Measurements from ENCODE around the gene MACC1. TPM values are rescaled to one million over a fixed set of nuclear protein-coding genes. Genes with fewer than 3 reads are reported as not detected.
A peak's percentile ranks its signal among the peaks of the same experiment; 100 is the strongest.

The MACC1 gene
- total and polyA plus RNA-seq, 2 donors (not counting 3 experiments of a cell fraction or from before 2014, with no cell fraction given): not detected

DNA sequence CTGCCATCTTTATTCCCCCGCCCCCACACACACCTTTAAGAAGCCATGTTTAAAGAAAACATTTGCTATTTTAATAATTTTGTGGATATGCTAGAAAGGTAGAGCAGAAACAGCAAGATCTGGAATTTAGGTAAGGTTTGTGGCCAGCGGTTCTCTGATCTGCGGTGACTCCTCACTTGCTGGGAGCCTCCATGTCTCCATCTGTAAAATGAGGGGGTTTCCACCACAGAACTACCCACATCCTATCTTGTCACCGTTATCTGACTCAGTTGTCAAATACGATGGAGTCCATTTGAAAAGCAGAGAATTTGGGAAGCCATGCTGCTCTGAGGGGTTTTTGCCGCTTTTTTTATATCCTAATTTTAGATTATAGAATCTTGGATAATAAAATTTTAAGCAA is 23.3 kb downstream of the MACC1 start:
- intact Hi-C loops (cut with micrococcal nuclease): no loop called here
- peak; percentile 37 for FAIRE-seq
- Histone ChIP-seq H3K9me3 (replicated peaks; ENCODE audit: control insufficient read depth, insufficient read depth, low read length) (no peaks in the 10 kb centered on the region), H3K4me1 (ENCODE audit: control insufficient read depth, extremely low read depth, insufficient read depth, low read length) (no peaks in the 10 kb centered on the region), H3K79me2 (ENCODE audit: control insufficient read depth, insufficient read depth, low read length) (no peaks in the 10 kb centered on the region), H3K27ac (ENCODE audit: insufficient read depth, low read depth, low read length) (no peak overlapping the region), H2AFZ (ENCODE audit: low read depth, low read length) (no peak overlapping the region), H3K9ac (replicated peaks; ENCODE audit: extremely low read depth, insufficient read depth, low read length) (no peak overlapping the region), H3K4me2 (ENCODE audit: insufficient read depth, low read length) (no peak overlapping the region), H4K20me1 (replicated peaks; ENCODE audit: control insufficient read depth, extremely low read depth, insufficient read depth, low read length) (no peaks in the 10 kb centered on the region), H3K4me3 (replicated peaks in 1 of 3; ENCODE audit: insufficient read depth in 1 of 3, low read depth in 1 of 3, low read length in 3 of 3) (no peak overlapping the region), H3K9me1 (replicated peaks; ENCODE audit: control insufficient read depth, extremely low read depth, insufficient read depth, low read length) (no peaks in the 10 kb centered on the region), H3K36me3 (ENCODE audit: control insufficient read depth in 2 of 2, extremely low read depth in 1 of 2, insufficient read depth in 2 of 2, low read length in 2 of 2) (no peaks in the 10 kb centered on the region), H3K27me3 (ENCODE audit: control insufficient read depth in 2 of 2, insufficient read depth in 2 of 2, low read length in 2 of 2) (no peaks in the 10 kb centered on the region)
- BruUV-seq (replicated peaks): no TSS peak
- CTCF ChIA-PET: interaction anchor here (0.7 to 1.3 kb wide), 2 partner anchors 36 to 480 kb away, joined by 3 read pairs; no protein-coding TSS in a partner anchor
- no peak for DNase-seq (ENCODE audit: low read depth, low spot score)
- POLR2A ChIA-PET: no interaction called here
- dilution Hi-C loops (cut with MboI; ENCODE audit: extremely low pct_ligation_motif_present, low sequenced_read_pairs): no loop called here
- no peak for TF ChIP-seq EZH2 (IDR thresholded peaks at IDR 0.05; ENCODE audit: borderline replicate concordance, low read depth, low read length, severe bottlenecking)
- no peak for TF ChIP-seq GATA2 (IDR thresholded peaks at IDR 0.05; ENCODE audit: insufficient read depth, insufficient read length, low read depth, low read length)
- no peak for TF ChIP-seq FOS (IDR thresholded peaks at IDR 0.05; ENCODE audit: borderline replicate concordance, insufficient read depth, low read length)
- no peak for TF ChIP-seq JUN (IDR thresholded peaks at IDR 0.05; ENCODE audit: borderline replicate concordance, insufficient read depth, insufficient read length, low read depth)

DNA sequence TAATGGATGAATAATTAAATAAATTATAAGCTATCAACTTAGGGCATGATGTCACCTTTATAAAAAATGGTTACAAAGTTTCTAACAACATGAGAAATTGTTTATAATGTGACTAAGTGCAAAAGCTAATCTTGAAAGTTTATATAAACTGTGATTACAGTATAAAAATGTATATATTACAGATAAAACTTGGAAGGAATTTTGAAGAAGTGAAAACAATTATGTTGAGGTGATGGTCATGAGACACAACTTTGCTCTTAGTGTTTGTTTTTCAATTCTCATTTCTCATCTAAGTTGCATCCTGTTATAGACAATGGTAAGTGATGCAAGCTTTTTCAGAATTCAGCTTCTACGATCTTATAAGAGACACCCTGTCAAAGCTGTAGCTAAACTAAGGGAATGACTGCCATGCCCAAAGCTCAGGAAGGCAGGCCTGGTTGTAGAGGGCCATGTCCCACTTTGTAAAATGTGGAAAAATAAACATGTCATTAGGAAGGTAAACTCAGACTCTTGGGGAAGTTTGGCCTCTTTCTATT is 23.9 kb downstream of the MACC1 start:
- Histone ChIP-seq H3K9ac (replicated peaks; ENCODE audit: extremely low read depth, insufficient read depth, low read length) (no peak overlapping the region), H3K4me2 (ENCODE audit: insufficient read depth, low read length) (no peak overlapping the region), H2AFZ (ENCODE audit: low read depth, low read length) (no peak overlapping the region), H3K4me3 (replicated peaks in 1 of 3; ENCODE audit: insufficient read depth in 1 of 3, low read depth in 1 of 3, low read length in 3 of 3) (no peak overlapping the region), H3K9me1 (replicated peaks; ENCODE audit: control insufficient read depth, extremely low read depth, insufficient read depth, low read length) (no peaks in the 10 kb centered on the region), H4K20me1 (replicated peaks; ENCODE audit: control insufficient read depth, extremely low read depth, insufficient read depth, low read length) (no peaks in the 10 kb centered on the region), H3K79me2 (ENCODE audit: control insufficient read depth, insufficient read depth, low read length) (no peaks in the 10 kb centered on the region), H3K36me3 (ENCODE audit: control insufficient read depth in 2 of 2, extremely low read depth in 1 of 2, insufficient read depth in 2 of 2, low read length in 2 of 2) (no peaks in the 10 kb centered on the region), H3K27ac (ENCODE audit: insufficient read depth, low read depth, low read length) (no peak overlapping the region), H3K27me3 (ENCODE audit: control insufficient read depth in 2 of 2, insufficient read depth in 2 of 2, low read length in 2 of 2) (no peaks in the 10 kb centered on the region), H3K9me3 (replicated peaks; ENCODE audit: control insufficient read depth, insufficient read depth, low read length) (no peaks in the 10 kb centered on the region), H3K4me1 (ENCODE audit: control insufficient read depth, extremely low read depth, insufficient read depth, low read length) (no peaks in the 10 kb centered on the region)
- no TSS peak for BruUV-seq (replicated peaks)
- intact Hi-C loops (cut with micrococcal nuclease) (no loop called here), dilution Hi-C loops (cut with MboI; ENCODE audit: extremely low pct_ligation_motif_present, low sequenced_read_pairs) (no loop called here)
- CTCF ChIA-PET: interaction anchor here (0.7 to 1.1 kb wide), 3 partner anchors 25 to 137 kb away, joined by 3 read pairs; partner anchors contain the start of gene ITGB8
- DNase-seq (ENCODE audit: low read depth, low spot score) (peak; percentile 54), FAIRE-seq (peak; percentile 65)
- POLR2A ChIA-PET: no interaction called here
- TF ChIP-seq POLR2A (IDR thresholded peaks at IDR 0.05; ENCODE audit: low read depth, low read length) (no peak), JUN (IDR thresholded peaks at IDR 0.05; ENCODE audit: borderline replicate concordance, insufficient read depth, insufficient read length, low read depth) (no peak), POLR2AphosphoS5 (IDR thresholded peaks at IDR 0.05; ENCODE audit: insufficient read depth, low read depth, low read length) (no peak), EZH2 (IDR thresholded peaks at IDR 0.05; ENCODE audit: borderline replicate concordance, low read depth, low read length, severe bottlenecking) (no peak)
- TF ChIP-seq, protein P1, sequence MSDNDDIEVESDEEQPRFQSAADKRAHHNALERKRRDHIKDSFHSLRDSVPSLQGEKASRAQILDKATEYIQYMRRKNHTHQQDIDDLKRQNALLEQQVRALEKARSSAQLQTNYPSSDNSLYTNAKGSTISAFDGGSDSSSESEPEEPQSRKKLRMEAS (IDR thresholded peaks at IDR 0.05; ENCODE audit: insufficient read depth, insufficient read length): no peak
